Activated gamma-delta T cell treated with Interleukin-2 at 50 U/mL for 16 hours (primary cell): ENCODE results near the gene CD164.

Experiments
- DNase-seq: peaks from one replicate; pipeline ENCODE4 v3.0.0-alpha.2; 2020

CD164 gene

GRCh38 chr6:109381747-109382575 is at the start of gene CD164:
TSS of gene CD164 (minus strand) at chr6:109382467. CDS start at chr6:109382378, 89 bp downstream.
- DNase-seq, result peak; percentile 94

- no peak for DNase-seq
Measured at GRCh38 chr6:109429496-109429895, 47.2 kb upstream of the CD164 start.

GRCh38 chr6:109428889-109429477 is 46.7 kb upstream of the CD164 start:
- DNase-seq, result no peak

GRCh38 chr6:109424946-109425345 is 42.7 kb upstream of the CD164 start:
- no peak for DNase-seq

- no peak for DNase-seq
Measured at GRCh38 chr6:109421184-109421583, 38.9 kb upstream of the CD164 start.

GRCh38 chr6:109420751-109421150 is 38.5 kb upstream of the CD164 start:
- DNase-seq, result no peak

- no peak for DNase-seq
Measured at GRCh38 chr6:109417646-109418045, 35.4 kb upstream of the CD164 start.

GRCh38 chr6:109411034-109411433 is 28.8 kb upstream of the CD164 start:
- DNase-seq, result no peak

- DNase-seq, result no peak
Measured at GRCh38 chr6:109406196-109406595, 23.9 kb upstream of the CD164 start.

GRCh38 chr6:109397020-109397419 is 14.8 kb upstream of the CD164 start:
- DNase-seq, result no peak

GRCh38 chr6:109396046-109396718 is 13.9 kb upstream of the CD164 start:
- no peak for DNase-seq

- DNase-seq, result no peak
Measured at GRCh38 chr6:109393886-109394281, 11.6 kb upstream of the CD164 start.

GRCh38 chr6:109393157-109393885 is 11.1 kb upstream of the CD164 start:
- no peak for DNase-seq

- no peak for DNase-seq
Measured at GRCh38 chr6:109389650-109390274, 7.5 kb upstream of the CD164 start.

GRCh38 chr6:109388265-109388664 is 6.0 kb upstream of the CD164 start:
- DNase-seq, result no peak

GRCh38 chr6:109383438-109383940 is 1.2 kb upstream of the CD164 start:
- DNase-seq, result no peak

GRCh38 chr6:109382576-109383437 is 540 bp upstream of the CD164 start:
- DNase-seq, result peak; percentile 91

- no peak for DNase-seq
Measured at GRCh38 chr6:109381061-109381746, 1.1 kb downstream of the CD164 start.

GRCh38 chr6:109379711-109380110 is 2.6 kb downstream of the CD164 start:
- no peak for DNase-seq

GRCh38 chr6:109377717-109378116 is 4.5 kb downstream of the CD164 start:
- DNase-seq, result no peak

- no peak for DNase-seq
Measured at GRCh38 chr6:109374326-109374892, 7.9 kb downstream of the CD164 start.
